Body of pancreas (tissue), 4 donors: Measurements from ENCODE around the gene LONRF2. TPM values are rescaled to one million over a fixed set of nuclear protein-coding genes. Genes with fewer than 3 reads are reported as not detected.

Experiments
- ATAC-seq: fragments of 150-250 bp; one replicate; pipeline ENCODE4 v1.9.1; 2016
- DNase-seq, 4 donors: peaks; one replicate each; pipeline ENCODE4 v3.0.0-alpha.2; 2019
- H3K27ac ChIP-seq, 4 donors: fragments of 200-600 bp; sonication (generic); 1 replicate in 3 of 4; 2 replicates in 1 of 4; pipeline versions ENCODE4 v1.5.1 to v1.6.1; 2016 to 2019; ENCODE audit warnings: mild to moderate bottlenecking in 1 of 4, mixed read lengths in 1 of 4, moderate library complexity in 1 of 4
- H3K27me3 ChIP-seq, 2 donors: fragments of 200-600 bp; sonication (generic); one replicate each; pipeline ENCODE4 v1.6.0; 2016; ENCODE audit warnings: mild to moderate bottlenecking in 1 of 2
- H3K36me3 ChIP-seq, 2 donors: fragments of 200-600 bp; sonication (generic); replicated peaks in 1 of 2; 2 replicates each; pipeline ENCODE4 v1.5.1; 2016; ENCODE audit warnings: low read depth in 2 of 2; ENCODE audit not compliant: insufficient read depth in 1 of 2
- H3K4me1 ChIP-seq: fragments of 200-600 bp; sonication (generic); one replicate; pipeline ENCODE4 v1.6.0; 2016
- H3K4me3 ChIP-seq, 2 donors: fragments of 200-600 bp; sonication (generic); 1 replicate in 1 of 2; 2 replicates in 1 of 2; pipeline ENCODE4 v1.5.1; 2016 to 2019
- H3K9me3 ChIP-seq, 3 donors: fragments of 200-600 bp; sonication (generic); 1 replicate in 2 of 3; 2 replicates in 1 of 3; pipeline ENCODE4 v1.5.1; 2016
- CTCF ChIP-seq, 7 experiments: fragments of 450-650 bp in 4 of 7; fragments of 200-600 bp in 3 of 7; sonication (generic) in 3 of 7; IDR thresholded peaks; one replicate each; pipeline ENCODE4 v1.5.1; 2016 to 2019; ENCODE audit warnings: antibody characterized with exemption in 7 of 7
- POLR2A ChIP-seq, 3 donors: fragments of 450-650 bp; IDR thresholded peaks; one replicate each; pipeline ENCODE4 v1.6.1; 2016; ENCODE audit warnings: antibody characterized with exemption in 3 of 3, mild to moderate bottlenecking in 2 of 3
- WGBS, 2 donors: methylation state at CpG; one replicate each; pipeline ENCODE4 v1.1.5; 2017; 5-methylcytosine and 5-hydroxymethylcytosine counted together
- intact Hi-C: fragments of 100-400 bp; cut with DNase I; formaldehyde crosslinking; loops from one replicate; pipeline ENCODE4 v1.15.1; 2023
- total RNA-seq, 2 donors: library from RNA; depleted of rRNA; stranded (reverse); fragments of >200 nt; gene quantifications; one replicate each; pipeline ENCODE4 v1.1.0, GENCODE V29; 2016

LONRF2 gene
- total RNA-seq, 2 donors from 2014 or later = 12.5 to 14.2 TPM

GRCh38 chr2:100278501-100278900 lies 43.8 kb downstream of the LONRF2 start:
- intact Hi-C loops = no loop called here
- H3K36me3 ChIP-seq = no peaks in the 10 kb centered on the region
- no peak overlapping the region for H3K4me3 ChIP-seq
- WGBS, 2 donors = 89 to 97% methylated on average over 6 to 12 of the region's 12 CpGs
- H3K27ac ChIP-seq = no peak overlapping the region
- ATAC-seq (no peak), DNase-seq (no peak)
- no peaks in the 10 kb centered on the region for H3K27me3 ChIP-seq
- no peak for TF ChIP-seq POLR2A (IDR thresholded peaks at IDR 0.05)
- TF ChIP-seq CTCF (IDR thresholded peaks at IDR 0.05) = no peak
- H3K4me1 ChIP-seq = no peaks in the 10 kb centered on the region
- H3K9me3 ChIP-seq = no peaks in the 10 kb centered on the region

- intact Hi-C loops = no loop called here
- DNase-seq = no peak
- 94 to 96% methylated on average over 11 to 12 of the region's 12 CpGs for WGBS, 2 donors
Observed at GRCh38 chr2:100277540-100278207, 44.6 kb downstream of the LONRF2 start.

GRCh38 chr2:100276716-100277115 lies 45.6 kb downstream of the LONRF2 start:
- WGBS, 2 donors = 87 to 92% methylated on average over 4 of the region's 4 CpGs
- H3K27ac ChIP-seq = no peak overlapping the region
- H3K4me3 ChIP-seq = no peak overlapping the region
- H3K27me3 ChIP-seq = no peaks in the 10 kb centered on the region
- intact Hi-C loops = no loop called here
- TF ChIP-seq POLR2A (IDR thresholded peaks at IDR 0.05) (no peak), CTCF (IDR thresholded peaks at IDR 0.05) (no peak)
- no peaks in the 10 kb centered on the region for H3K4me1 ChIP-seq
- no peaks in the 10 kb centered on the region for H3K9me3 ChIP-seq
- no peak for ATAC-seq
- no peaks in the 10 kb centered on the region for H3K36me3 ChIP-seq
- no peak for DNase-seq

More at GRCh38 chr2:100277540-100278207, 44.6 kb downstream of the LONRF2 start:
- no peak overlapping the region for H3K4me3 ChIP-seq
- no peak for ATAC-seq
- H3K4me1 ChIP-seq = no peaks in the 10 kb centered on the region
- no peaks in the 10 kb centered on the region for H3K9me3 ChIP-seq
- H3K27ac ChIP-seq = no peak overlapping the region
- H3K27me3 ChIP-seq = no peaks in the 10 kb centered on the region
- no peaks in the 10 kb centered on the region for H3K36me3 ChIP-seq
- TF ChIP-seq POLR2A (IDR thresholded peaks at IDR 0.05) = no peak
- TF ChIP-seq CTCF (IDR thresholded peaks at IDR 0.05) = no peak

- no peak overlapping the region for H3K4me3 ChIP-seq
- H3K9me3 ChIP-seq = no peaks in the 10 kb centered on the region
- intact Hi-C loops = no loop called here
- TF ChIP-seq POLR2A (IDR thresholded peaks at IDR 0.05) (no peak), CTCF (IDR thresholded peaks at IDR 0.05) (no peak)
- WGBS, 2 donors = 82 to 87% methylated on average over 10 of the region's 10 CpGs
- no peaks in the 10 kb centered on the region for H3K36me3 ChIP-seq
- H3K4me1 ChIP-seq = peaks cover 2% of the 10 kb centered on the region
- no peak overlapping the region for H3K27ac ChIP-seq
- H3K27me3 ChIP-seq = no peaks in the 10 kb centered on the region
- no peak for DNase-seq
- ATAC-seq = no peak
Observed at GRCh38 chr2:100275200-100275589, 47.1 kb downstream of the LONRF2 start.

GRCh38 chr2:100274566-100275199 lies 47.6 kb downstream of the LONRF2 start:
- Histone ChIP-seq H3K4me3 (no peak overlapping the region), H3K36me3 (no peaks in the 10 kb centered on the region), H3K9me3 (no peaks in the 10 kb centered on the region), H3K4me1 (peaks cover 6% of the 10 kb centered on the region), H3K27me3 (no peaks in the 10 kb centered on the region), H3K27ac (no peak overlapping the region)
- intact Hi-C loops = no loop called here
- no peak for DNase-seq
- TF ChIP-seq CTCF (IDR thresholded peaks at IDR 0.05) = no peak
- no peak for TF ChIP-seq POLR2A (IDR thresholded peaks at IDR 0.05)
- no peak for ATAC-seq
- WGBS, 2 donors = 90% methylated on average over 17 of the region's 17 CpGs
